HT-29 (cell line): ENCODE results near the gene ADAP2. TPM values are rescaled to one million over a fixed set of nuclear protein-coding genes. Genes with fewer than 3 reads are reported as not detected.
"Not testable (repeated sequence)": the region's sequence is repeated elsewhere in the genome, so short reads cannot be mapped to it uniquely, and the experiment has no call there.

ENCODE experiments used
- DNase-seq: peaks from one replicate; pipeline ENCODE4 v3.0.0-alpha.2; 2015; ENCODE audit warnings: low spot score
- total RNA-seq: library from RNA; depleted of rRNA; stranded (reverse); fragments of >200 nt; shearing (Covaris generic); gene quantifications from 2 replicates; pipeline ENCODE4 v1.2.3, GENCODE V29; 2014

ADAP2 gene
- total RNA-seq, 1 experiment from 2014 or later, result 0.08 TPM

GRCh38 chr17:30929861-30930260 is 8.1 kb downstream of the ADAP2 start:
- not testable (repeated sequence) for DNase-seq

- no peak for DNase-seq
Observed at GRCh38 chr17:30930495-30930894, 8.8 kb downstream of the ADAP2 start.

- not testable (repeated sequence) for DNase-seq
Observed at GRCh38 chr17:30931582-30931981, 9.8 kb downstream of the ADAP2 start.

- no peak for DNase-seq
Observed at GRCh38 chr17:30933966-30934365, 12.2 kb downstream of the ADAP2 start.

- DNase-seq, result no peak
Observed at GRCh38 chr17:30939051-30939689, 17.4 kb downstream of the ADAP2 start.

DNA sequence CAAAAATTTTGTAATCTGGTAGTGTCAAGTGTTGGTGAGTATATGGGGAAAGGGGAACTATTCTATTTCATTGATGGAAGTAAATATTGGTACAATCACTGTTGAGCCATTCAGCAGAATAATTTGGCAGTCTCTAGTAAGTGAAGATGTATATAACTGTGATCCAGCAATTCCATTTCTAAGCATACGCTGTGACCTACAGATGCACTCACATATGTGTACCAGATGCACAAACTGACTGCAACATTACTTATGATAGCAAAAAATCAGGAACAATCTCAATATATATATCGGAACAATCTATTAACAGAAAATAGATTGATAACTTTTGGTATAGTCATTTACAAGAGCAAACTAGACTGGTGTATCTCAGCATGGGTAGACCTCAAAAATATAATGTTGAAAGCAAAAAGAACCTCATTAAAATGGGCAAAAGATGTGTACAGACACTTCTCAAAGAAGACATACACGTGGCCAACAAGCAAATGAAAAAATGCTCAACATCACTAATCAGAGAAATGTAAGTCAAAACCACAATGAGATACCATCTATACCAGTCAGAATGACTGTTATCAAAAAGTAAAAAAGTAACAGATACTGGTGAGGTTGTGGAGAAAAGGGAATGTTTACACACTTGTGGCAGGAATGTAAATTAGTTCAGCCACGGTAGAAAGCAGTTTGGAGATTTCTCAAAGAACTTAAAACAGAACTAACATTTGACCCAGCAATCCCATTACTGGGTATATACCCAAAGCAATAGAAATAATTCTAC is 20.7 kb downstream of the ADAP2 start:
- DNase-seq, result no peak

DNA sequence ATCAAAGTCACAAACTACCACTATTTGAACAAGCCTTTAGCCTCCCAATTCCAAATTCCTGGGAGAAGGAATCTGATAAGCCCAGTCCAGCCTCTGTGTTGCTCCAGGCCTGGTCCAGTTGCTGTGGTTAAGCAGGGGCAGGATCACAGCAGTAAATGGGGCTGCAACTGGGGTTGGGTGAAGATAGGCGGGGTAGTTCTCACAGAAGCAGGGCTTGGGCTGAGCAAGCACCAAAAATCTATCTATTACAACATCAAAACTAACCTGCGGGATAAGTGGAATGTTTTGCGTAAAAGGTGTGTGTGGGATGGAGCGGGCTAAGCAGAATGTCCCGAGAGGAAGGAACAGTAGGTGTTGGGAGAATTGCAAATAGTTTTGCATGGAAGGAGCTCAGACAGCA is 26.1 kb downstream of the ADAP2 start:
- DNase-seq, result no peak

GRCh38 chr17:30950189-30950588 is 28.4 kb downstream of the ADAP2 start:
- no peak for DNase-seq

- DNase-seq, result peak; percentile 92
Observed at GRCh38 chr17:30950669-30951399, 29.1 kb downstream of the ADAP2 start.

DNA sequence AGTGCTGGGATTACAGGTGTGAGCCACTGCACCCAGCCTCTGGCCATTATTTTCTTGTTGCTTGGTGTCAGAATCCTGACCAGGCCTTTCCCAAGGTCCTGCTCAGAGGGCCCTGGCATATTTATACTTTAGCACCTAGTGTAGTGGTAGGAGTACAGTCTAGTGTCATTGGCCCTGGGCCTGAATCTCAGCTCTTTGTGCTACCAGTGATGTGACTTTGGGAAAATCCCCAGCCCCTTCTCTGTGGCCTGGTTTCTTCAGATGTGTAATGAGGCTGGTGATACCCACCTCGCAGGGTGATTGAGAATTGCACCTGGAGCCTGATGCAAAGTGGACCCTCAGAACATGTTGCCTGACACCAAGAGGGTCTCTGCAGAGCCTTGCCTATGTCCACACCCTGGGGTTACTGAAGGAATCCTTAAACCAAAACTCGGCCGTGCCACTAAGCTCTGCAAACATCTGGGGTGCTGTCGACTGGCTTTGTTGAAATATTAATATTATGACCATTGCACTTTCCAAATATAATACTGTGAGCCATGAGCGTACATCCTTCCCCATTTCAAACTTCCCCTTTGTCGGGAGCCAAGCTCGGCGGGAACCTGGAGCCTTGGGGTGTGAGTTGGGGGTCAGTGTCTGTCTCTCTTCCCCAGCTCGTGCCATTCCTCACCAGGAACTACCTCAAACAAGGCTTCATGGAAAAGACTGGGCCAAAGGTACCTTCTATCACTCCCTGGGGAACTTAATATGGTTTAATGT is 31.1 kb downstream of the ADAP2 start:
- DNase-seq, result no peak

GRCh38 chr17:30954046-30954830 is 32.5 kb downstream of the ADAP2 start:
- DNase-seq, result no peak

GRCh38 chr17:30956764-30957374 is 35.1 kb downstream of the ADAP2 start:
- DNase-seq, result no peak

DNA sequence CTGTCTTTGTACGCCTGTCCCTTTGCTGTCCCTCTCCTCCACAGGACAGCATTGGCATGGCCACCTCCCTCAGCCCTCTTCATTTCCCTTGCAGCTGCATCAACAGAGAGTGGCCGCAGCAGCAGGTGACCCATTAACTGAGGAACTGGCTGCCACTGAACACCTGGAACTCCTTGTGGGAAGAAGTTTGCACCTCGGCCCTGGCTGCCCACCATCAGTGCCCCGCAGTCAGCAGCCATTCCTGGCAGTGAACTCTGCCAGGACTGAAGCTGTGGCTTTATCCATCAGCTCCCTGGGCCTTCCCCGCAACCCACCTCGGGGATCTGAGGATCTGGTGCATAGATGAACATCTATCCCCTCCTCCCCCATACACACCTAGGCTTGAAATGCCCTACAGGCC is 36.0 kb downstream of the ADAP2 start:
- no peak for DNase-seq

- no peak for DNase-seq
Observed at GRCh38 chr17:30958187-30958586, 36.4 kb downstream of the ADAP2 start.

GRCh38 chr17:30961209-30962188 is 39.8 kb downstream of the ADAP2 start:
- DNase-seq, result no peak

DNA sequence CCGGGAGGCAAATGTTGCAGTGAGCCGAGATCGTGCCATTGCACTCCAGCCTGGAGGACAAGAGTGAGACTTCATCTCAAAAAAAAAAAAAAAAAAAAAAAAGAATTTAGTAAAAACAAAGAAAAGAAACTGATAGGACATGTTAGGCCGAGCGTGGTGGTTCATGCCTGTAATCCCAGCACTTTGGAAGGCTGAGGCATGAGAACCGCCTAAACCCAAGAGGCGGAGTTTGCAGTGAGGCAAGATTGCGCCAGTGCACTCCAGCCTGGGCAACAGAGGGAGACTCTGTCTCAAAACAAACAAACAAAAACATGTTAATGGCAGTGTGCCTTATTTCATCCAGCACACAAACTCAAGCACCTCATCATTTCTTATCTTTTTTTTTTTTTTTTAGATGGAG is 42.6 kb downstream of the ADAP2 start:
- not testable (repeated sequence) for DNase-seq

- DNase-seq, result no peak
Observed at GRCh38 chr17:30964876-30965275, 43.1 kb downstream of the ADAP2 start.

DNA sequence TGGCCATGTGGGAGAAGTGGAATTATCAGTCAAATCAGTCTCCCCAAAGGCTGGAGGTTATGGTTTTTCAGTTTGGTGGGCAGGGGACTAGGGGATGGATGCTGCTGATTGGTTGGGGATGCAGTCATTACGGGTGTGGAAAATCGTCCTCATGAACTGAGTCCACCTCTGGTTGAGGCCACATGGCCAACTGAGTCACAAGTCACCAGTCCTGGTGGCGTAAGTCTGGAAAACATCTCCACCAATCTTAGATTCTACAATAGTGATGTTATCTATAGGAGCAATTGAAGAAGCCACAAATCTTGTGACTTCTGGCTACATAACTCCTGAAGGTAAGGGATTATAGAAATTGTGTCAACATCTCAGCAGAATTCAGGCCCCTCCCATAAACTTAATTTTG is 43.9 kb downstream of the ADAP2 start:
- DNase-seq, result no peak

DNA sequence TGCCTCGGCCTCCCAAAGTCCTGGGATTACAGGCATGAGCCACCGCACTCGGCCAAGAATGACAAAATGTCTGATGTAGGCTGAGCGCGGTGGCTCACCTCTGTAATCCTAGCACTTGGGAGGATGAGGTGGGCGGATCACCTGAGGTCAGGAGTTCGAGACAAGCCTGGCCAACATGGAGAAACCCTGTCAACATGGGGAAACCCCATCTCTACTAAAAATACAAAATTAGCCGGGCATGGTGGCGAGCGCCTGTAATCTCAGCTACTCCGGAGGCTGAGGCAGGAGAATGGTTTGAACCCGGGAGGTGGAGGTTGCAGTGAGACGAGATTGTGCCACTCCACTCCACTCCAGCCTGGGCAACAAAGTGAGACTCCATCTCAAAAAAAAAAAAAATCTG is 46.2 kb downstream of the ADAP2 start:
- not testable (repeated sequence) for DNase-seq
